Gastrocnemius medialis (tissue), 4 donors: ENCODE measurements around the gene FMOD.

Source experiments
- CTCF ChIP-seq, 5 experiments: fragments of 450-650 bp in 3 of 5; fragments of 200-600 bp in 2 of 5; sonication (generic) in 2 of 5; IDR thresholded peaks in 4 of 5; conservative IDR thresholded peaks in 1 of 5; 1 replicate in 4 of 5; 2 replicates in 1 of 5; pipeline ENCODE4 v1.5.1; 2016 to 2019; ENCODE audit warnings: antibody characterized with exemption in 5 of 5, mild to moderate bottlenecking in 3 of 5, moderate library complexity in 3 of 5
- POLR2A ChIP-seq, 2 donors: fragments of 450-650 bp; IDR thresholded peaks; one replicate each; pipeline ENCODE4 v1.6.1; 2017; ENCODE audit warnings: antibody characterized with exemption in 2 of 2, mild to moderate bottlenecking in 2 of 2, moderate library complexity in 2 of 2

- TF ChIP-seq CTCF (IDR thresholded peaks at IDR 0.05 in 4 of 5, conservative IDR thresholded peaks at IDR 0.05 in 1 of 5) (no peak), POLR2A (IDR thresholded peaks at IDR 0.05) (no peak)
Observed at GRCh38 chr1:203321273-203322052, 29.5 kb downstream of the FMOD start.
